EL (cell line): ENCODE results near the gene MAN2A1.
"Not testable (repeated sequence)": the region's sequence is repeated elsewhere in the genome, so short reads cannot be mapped to it uniquely, and the experiment has no call there.

ENCODE experiments used
- DNase-seq: peaks from one replicate; pipeline ENCODE4 v3.0.0-alpha.2; 2016

Gene MAN2A1

GRCh38 chr5:109876941-109877669, 187.4 kb downstream of the MAN2A1 start:
- peak; percentile 49 for DNase-seq

- peak; percentile 38 for DNase-seq
Measured at GRCh38 chr5:109877670-109878045, 187.9 kb downstream of the MAN2A1 start.

GRCh38 chr5:109878887-109879286, 189.2 kb downstream of the MAN2A1 start:
- DNase-seq = no peak

DNA sequence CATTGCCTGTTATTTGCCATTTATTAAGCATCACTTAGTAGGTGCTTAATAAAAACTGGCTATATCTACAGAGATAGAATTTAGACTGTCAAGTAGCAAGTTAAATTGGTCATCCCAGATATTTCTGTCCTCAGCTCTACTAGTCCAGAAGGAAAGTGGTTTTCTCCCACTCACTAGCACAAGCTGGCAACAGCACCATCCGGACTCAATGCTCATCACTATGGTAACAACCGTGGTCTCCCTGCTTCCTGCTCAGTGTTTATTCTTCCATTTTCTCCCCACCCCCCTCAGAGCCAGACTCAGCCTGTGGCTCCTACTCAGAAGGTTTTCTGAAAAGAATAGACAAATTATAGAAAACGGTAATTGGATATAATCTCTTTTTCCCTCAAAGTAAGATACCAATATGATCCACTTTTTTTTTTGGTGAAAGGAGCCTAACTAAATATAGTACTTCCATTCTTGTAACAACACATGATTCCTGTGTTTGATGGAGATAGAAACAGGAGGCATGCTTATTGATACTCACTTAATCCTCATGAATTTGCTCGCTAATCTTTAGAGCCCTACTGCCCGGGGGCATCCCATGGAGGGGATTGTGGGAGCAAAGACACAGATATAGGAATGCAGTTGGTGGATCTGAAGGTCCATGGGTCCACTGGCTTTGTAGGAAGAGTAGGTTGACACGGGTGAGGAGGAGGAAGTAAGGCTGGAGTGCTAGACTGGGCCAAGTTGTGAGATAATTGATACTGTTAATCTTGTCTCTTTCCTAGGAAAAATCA, 191.4 kb downstream of the MAN2A1 start:
- no peak for DNase-seq

DNA sequence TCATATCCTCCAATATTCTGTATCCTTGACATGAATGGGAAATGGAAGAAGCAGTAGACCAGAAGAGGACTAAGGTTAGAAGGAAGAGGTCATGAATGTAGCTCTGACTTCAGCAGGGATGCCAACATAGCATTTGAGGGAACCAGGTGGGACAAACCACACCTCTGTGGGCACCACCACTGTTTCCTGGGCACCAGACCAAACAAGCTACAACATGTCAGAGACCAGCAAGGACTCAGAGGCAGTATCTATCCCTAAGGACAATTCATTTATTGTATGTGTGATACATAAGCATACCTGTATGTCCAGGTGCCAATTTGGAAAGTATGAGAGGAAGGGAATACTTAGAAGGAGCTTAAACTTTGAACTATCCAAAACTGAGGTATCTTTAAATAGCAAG, 192.8 kb downstream of the MAN2A1 start:
- DNase-seq = no peak

- no peak for DNase-seq
Measured at GRCh38 chr5:109884676-109885075, 194.9 kb downstream of the MAN2A1 start.

DNA sequence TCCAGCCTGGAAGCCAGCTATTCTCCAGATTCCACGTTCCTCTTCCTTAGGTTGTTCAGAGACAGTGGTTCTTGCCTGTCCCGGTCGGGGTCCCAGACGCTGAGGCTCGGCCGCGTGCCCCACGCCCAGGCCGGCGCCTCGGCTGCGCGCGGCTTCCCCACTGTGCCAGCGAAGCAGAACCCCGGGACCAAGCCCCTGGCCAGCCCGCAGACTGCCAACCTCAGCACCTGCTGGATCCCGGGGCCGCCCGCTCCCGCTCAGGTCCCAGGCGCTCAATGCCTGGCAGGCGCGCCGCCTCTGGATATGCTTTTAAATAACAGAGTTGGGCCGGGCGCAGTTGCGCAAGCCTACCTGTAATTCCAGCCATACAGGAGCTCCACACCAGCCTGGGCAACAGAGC, 195.5 kb downstream of the MAN2A1 start:
- no peak for DNase-seq

DNA sequence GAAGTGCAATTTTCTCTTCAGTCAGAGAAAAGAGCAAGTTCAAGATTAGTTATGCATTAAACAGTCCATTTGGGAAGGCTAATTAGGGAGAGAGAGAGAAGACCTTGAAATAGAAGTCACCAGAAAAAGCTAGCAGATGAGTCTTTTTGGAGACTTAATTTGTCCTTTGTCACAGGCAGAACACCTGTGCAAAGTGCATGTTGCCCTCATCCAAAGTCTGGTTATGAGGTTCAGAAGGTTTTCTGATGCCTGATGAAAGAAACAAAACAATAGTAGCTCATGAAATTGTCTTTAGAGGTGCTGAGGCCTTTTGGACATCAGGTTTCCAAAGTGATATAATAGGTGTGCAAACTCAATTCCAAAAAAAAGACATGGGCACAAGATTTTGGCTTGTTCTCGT, 199.3 kb downstream of the MAN2A1 start:
- DNase-seq = no peak

GRCh38 chr5:109893271-109893670, 203.5 kb downstream of the MAN2A1 start:
- not testable (repeated sequence) for DNase-seq

GRCh38 chr5:109898269-109899162, 208.8 kb downstream of the MAN2A1 start:
- no peak for DNase-seq

- no peak for DNase-seq
Measured at GRCh38 chr5:109899163-109899535, 209.4 kb downstream of the MAN2A1 start.

GRCh38 chr5:109900461-109900860, 210.7 kb downstream of the MAN2A1 start:
- DNase-seq = no peak

DNA sequence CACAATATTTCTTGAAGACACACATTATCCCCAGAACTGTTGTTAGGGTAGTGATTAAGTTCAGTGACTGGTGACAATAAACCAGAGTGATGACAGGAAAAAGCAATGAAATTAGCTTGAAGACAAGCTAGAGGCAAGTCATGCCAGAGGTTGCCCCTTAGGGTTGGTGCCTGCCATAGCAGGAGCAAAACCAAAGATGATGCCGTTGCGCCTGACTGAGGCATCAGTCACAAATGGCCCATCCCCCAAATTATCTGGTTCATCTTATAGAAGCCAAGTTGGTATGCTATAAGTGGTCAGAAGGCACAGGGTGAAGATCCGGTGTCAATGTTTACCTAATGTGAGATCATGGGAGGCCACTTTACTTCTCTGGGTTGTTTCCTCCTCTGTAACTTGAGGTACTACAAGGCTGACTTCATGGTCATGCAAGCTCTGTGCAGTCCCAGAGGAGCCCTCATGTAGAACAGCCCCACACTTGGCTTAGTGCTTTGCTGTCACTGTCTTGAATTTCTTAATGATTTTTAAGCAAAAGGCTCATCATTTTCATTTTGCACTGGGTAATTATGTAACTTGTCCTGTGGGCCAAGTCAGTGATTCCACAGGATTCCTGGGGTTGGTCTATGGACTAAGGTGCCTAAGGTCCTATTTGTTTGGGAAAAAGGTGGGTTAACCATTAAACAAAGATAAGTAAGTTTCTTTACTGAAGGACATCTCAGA, 211.3 kb downstream of the MAN2A1 start:
- DNase-seq = no peak

DNA sequence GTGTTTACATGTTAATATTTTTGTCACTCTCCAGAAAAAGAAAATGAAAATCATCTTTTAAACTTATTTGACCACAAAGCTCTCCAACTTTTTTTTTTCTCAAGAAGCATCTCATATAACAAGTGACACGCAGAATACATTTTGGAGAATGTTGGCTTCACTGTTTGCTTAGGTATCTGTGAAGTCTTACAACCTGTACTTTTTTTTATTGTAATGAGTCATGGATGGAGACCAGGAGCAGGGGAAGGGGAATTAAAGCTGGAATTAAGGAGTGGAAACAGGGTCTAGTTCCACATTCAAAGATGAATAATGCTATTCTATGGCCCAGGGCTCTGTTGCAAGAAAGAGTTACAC, 211.9 kb downstream of the MAN2A1 start:
- DNase-seq = no peak

DNA sequence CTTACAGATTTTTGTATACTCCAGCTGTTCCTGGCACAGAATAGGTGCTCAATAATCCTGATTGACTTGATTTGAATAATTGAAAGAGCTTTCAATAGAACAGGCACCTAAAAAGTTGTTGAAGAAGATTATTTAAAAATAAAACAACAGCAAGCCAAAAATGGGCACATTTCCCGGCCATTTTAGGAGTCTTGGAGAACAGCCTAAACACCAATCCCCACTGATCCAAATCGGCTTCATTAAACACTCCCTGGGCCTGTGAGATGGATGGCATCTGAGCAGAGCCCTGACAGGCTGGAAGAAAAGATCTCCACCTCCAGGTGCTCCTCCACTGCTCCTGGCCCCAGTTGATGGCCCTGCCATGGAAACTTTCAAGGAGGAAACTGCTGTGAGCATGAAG, 213.3 kb downstream of the MAN2A1 start:
- no peak for DNase-seq

DNA sequence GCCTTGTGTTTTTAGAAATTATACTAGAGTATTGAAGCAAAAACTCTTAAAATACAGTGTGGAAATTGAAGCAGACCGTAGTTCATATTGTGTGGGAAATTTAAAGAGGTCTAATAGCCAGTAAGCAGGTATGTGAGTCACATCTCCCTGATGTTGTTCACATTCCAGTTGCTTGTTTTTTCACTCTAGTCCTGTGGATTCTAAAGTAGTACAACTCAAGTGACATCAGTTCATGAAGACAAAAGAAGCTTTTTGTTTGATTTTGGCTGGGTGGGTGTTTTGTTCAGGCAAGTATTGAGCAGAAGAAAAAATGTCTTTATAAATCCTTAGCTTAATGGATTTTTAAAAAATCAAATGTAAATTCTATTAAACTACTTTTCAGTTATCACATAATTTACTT, 216.2 kb downstream of the MAN2A1 start:
- DNase-seq = no peak

DNA sequence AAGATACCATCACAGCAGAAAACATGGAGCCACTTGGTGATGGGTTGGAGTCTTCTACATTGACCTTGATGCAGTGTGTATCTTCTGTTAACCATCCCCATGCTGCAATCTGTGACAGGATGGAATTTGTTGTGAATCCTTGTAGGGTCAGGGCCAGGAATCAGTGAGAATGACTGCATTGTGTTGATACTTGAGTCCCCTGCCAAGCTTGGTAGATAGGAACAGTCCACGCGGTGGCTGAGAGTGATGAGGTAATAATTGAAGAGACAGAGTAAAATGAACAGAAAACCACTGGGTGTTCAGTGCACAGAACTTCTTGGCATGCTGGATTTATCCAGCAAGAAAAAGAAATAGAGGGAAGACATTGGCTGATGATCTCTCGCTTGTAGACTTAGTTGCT, 217.5 kb downstream of the MAN2A1 start:
- no peak for DNase-seq

GRCh38 chr5:109907731-109908130, 218.0 kb downstream of the MAN2A1 start:
- peak; percentile 68 for DNase-seq

- DNase-seq = no peak
Measured at GRCh38 chr5:109908366-109908765, 218.6 kb downstream of the MAN2A1 start.

DNA sequence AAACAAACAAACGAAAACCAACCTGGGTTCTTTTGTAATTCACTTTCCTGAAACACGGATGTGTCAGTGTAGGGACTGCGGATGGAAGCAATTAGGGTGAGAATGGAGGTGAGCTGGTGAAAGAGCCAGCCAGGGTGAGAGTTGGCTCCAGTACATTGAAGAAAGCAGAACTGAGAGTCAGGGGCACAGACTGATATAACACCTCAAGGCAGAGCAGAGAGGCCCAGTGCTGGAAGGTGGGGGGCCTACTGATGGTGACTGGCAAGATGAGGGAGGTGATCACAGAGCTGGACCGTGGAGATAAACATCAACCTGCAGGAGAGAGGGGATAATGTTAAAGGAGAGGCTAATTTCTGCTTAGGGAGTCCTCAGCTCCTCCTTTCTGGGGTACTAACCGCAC, 221.1 kb downstream of the MAN2A1 start:
- no peak for DNase-seq

GRCh38 chr5:109911731-109912130, 222.0 kb downstream of the MAN2A1 start:
- DNase-seq = peak; percentile 74

DNA sequence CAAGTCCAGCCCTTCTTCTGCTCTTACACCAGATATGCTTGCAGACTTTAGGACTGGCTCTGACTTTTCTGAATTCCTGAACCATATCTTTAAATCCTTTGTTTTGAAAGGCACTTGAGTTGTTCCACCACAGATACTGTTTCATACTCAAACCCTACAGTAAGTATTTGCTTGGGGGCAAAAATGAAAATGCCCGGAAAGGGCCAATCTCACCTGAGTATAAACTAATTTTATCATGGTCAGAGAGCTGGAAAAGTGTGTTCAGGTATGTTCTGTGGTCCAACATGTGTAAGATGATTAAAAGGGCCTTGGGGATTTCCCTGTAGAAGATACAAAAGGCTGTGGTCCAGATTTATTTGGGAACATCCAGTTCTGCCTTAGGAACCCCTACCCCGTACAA, 225.2 kb downstream of the MAN2A1 start:
- no peak for DNase-seq
